Measurements from ENCODE around the gene TCEA3. TPM values are rescaled to one million over a fixed set of nuclear protein-coding genes. Genes with fewer than 3 reads are reported as not detected.
A peak's percentile ranks its signal among the peaks of the same experiment; 100 is the strongest.

TCEA3 gene
- total RNA-seq, 1 donor from 2014 or later: 6.6 TPM

GRCh38 chr1:23428136-23428905 lies 3.8 kb upstream of the TCEA3 start:
- Histone ChIP-seq H3K27me3 (ENCODE audit: control insufficient read depth, insufficient read depth, low read length) (no peaks in the 10 kb centered on the region), H3K4me3 (ENCODE audit: low read depth, low read length) (no peak overlapping the region), H3K36me3 (ENCODE audit: control insufficient read depth, insufficient read depth, low read length) (no peaks in the 10 kb centered on the region)
- FAIRE-seq (peak; percentile 7), DNase-seq (ENCODE audit: low read depth) (no peak)
- no peak for TF ChIP-seq CTCF (IDR thresholded peaks at IDR 0.05; ENCODE audit: insufficient read depth, low read length, severe bottlenecking)

GRCh38 chr1:23427550-23427949 lies 3.0 kb upstream of the TCEA3 start:
- FAIRE-seq: no peak

GRCh38 chr1:23426828-23427227 lies 2.3 kb upstream of the TCEA3 start:
- Histone ChIP-seq H3K27me3 (ENCODE audit: control insufficient read depth, insufficient read depth, low read length) (no peaks in the 10 kb centered on the region), H3K4me3 (ENCODE audit: low read depth, low read length) (no peak overlapping the region), H3K36me3 (ENCODE audit: control insufficient read depth, insufficient read depth, low read length) (no peaks in the 10 kb centered on the region)
- no peak for TF ChIP-seq CTCF (IDR thresholded peaks at IDR 0.05; ENCODE audit: insufficient read depth, low read length, severe bottlenecking)
- FAIRE-seq (no peak), DNase-seq (ENCODE audit: low read depth) (no peak)

More at GRCh38 chr1:23427550-23427949, 3.0 kb upstream of the TCEA3 start:
- no peak for TF ChIP-seq CTCF (IDR thresholded peaks at IDR 0.05; ENCODE audit: insufficient read depth, low read length, severe bottlenecking)
- Histone ChIP-seq H3K27me3 (ENCODE audit: control insufficient read depth, insufficient read depth, low read length) (no peaks in the 10 kb centered on the region), H3K4me3 (ENCODE audit: low read depth, low read length) (no peak overlapping the region), H3K36me3 (ENCODE audit: control insufficient read depth, insufficient read depth, low read length) (no peaks in the 10 kb centered on the region)
- no peak for DNase-seq (ENCODE audit: low read depth)

GRCh38 chr1:23425193-23425494 lies 596 bp upstream of the TCEA3 start:
- FAIRE-seq (no peak), DNase-seq (ENCODE audit: low read depth) (no peak)
- Histone ChIP-seq H3K36me3 (ENCODE audit: control insufficient read depth, insufficient read depth, low read length) (no peaks in the 10 kb centered on the region), H3K27me3 (ENCODE audit: control insufficient read depth, insufficient read depth, low read length) (no peaks in the 10 kb centered on the region), H3K4me3 (ENCODE audit: low read depth, low read length) (peak overlapping the region; percentile 55)
- TF ChIP-seq CTCF (IDR thresholded peaks at IDR 0.05; ENCODE audit: insufficient read depth, low read length, severe bottlenecking): no peak

- no peak for DNase-seq (ENCODE audit: low read depth)
- no peak for TF ChIP-seq CTCF (IDR thresholded peaks at IDR 0.05; ENCODE audit: insufficient read depth, low read length, severe bottlenecking)
- Histone ChIP-seq H3K36me3 (ENCODE audit: control insufficient read depth, insufficient read depth, low read length) (no peaks in the 10 kb centered on the region), H3K27me3 (ENCODE audit: control insufficient read depth, insufficient read depth, low read length) (no peaks in the 10 kb centered on the region), H3K4me3 (ENCODE audit: low read depth, low read length) (peak overlapping the region; percentile 55)
- no peak for FAIRE-seq
Measured at GRCh38 chr1:23423415-23424292, 894 bp downstream of the TCEA3 start.
